Kidney (tissue), 14 donors: ENCODE measurements around the gene EHBP1L1. TPM values are rescaled to one million over a fixed set of nuclear protein-coding genes. Genes with fewer than 3 reads are reported as not detected.

Experiments
- DNase-seq, 5 donors: peaks; one replicate each; pipeline ENCODE4 v3.0.0-alpha.2; 2013 to 2020
- FAIRE-seq: peaks from 2 replicates; lab custom pipeline; 2012; peaks lifted over from hg19 to GRCh38; lab: Jason Lieb, UNC
- H3K27ac ChIP-seq, 2 donors: one replicate each; pipeline ENCODE4 v1.7.0; 2013; ENCODE audit warnings: low read depth in 2 of 2, low read length in 2 of 2, inconsistent platforms in 1 of 2
- H3K27me3 ChIP-seq: one replicate; pipeline ENCODE4 v1.7.1; 2013; ENCODE audit warnings: low read length, inconsistent platforms; ENCODE audit not compliant: control insufficient read depth, insufficient read depth
- H3K36me3 ChIP-seq, 3 donors: one replicate each; pipeline versions ENCODE4 v1.7.0 to v1.7.1; 2013; ENCODE audit warnings: low read length in 3 of 3, control low read depth in 1 of 3, inconsistent platforms in 1 of 3; ENCODE audit not compliant: insufficient read depth in 3 of 3, control insufficient read depth in 2 of 3
- H3K4me1 ChIP-seq, 3 donors: one replicate each; pipeline versions ENCODE4 v1.7.0 to v1.7.1; 2013; ENCODE audit warnings: low read length in 3 of 3, inconsistent platforms in 1 of 3, low read depth in 1 of 3; ENCODE audit not compliant: control insufficient read depth in 2 of 3, insufficient read depth in 2 of 3
- H3K4me3 ChIP-seq, 3 donors: one replicate each; pipeline versions ENCODE4 v1.7.0 to v1.8.1; 2013; ENCODE audit warnings: low read length in 3 of 3, control low read depth in 1 of 3, inconsistent platforms in 1 of 3
- H3K9ac ChIP-seq, 3 donors: one replicate each; pipeline versions ENCODE4 v1.7.0 to v1.7.1; 2013; ENCODE audit warnings: low read length in 3 of 3, control low read depth in 1 of 3, inconsistent platforms in 1 of 3
- H3K9me3 ChIP-seq, 3 donors: one replicate each; pipeline versions ENCODE4 v1.7.0 to v1.7.1; 2013; ENCODE audit warnings: low read length in 3 of 3, control low read depth in 1 of 3, inconsistent platforms in 1 of 3; ENCODE audit not compliant: control insufficient read depth in 2 of 3, insufficient read depth in 1 of 3
- intact Hi-C: fragments of 100-400 bp; cut with DNase I; formaldehyde crosslinking; loops from one replicate; pipeline ENCODE4 v1.11.1; 2022
- polyA plus RNA-seq: library from polyadenylated mRNA; stranded (reverse); fragments of 350-450 nt; fragmentation: Illumina TruSeq; extraction: RNeasy Lipid Tissue Mini Kit (QIAGEN cat#74804); gene quantifications from one replicate; pipeline ENCODE4 v1.2.3, GENCODE V29; 2014; ENCODE audit warnings: low read depth, low replicate concordance; ENCODE audit not compliant: insufficient read depth
- total RNA-seq: library from RNA; stranded (reverse); fragmentation: NEBNext Ultra II Directional; extraction: Animal tissue kit (Norgen Biotek cat#: 25700); gene quantifications from one replicate; pipeline ENCODE4 v1.2.1, GENCODE V29; 2021
- TF ChIP-seq, protein P1 (sequence below): IDR thresholded peaks from 3 replicates; pipeline ENCODE4 v1.5.1; 2012; ENCODE audit warnings: mild to moderate bottlenecking, moderate library complexity, borderline replicate concordance; ENCODE audit not compliant: insufficient read depth; ENCODE audit errors: extremely low read depth
- donor health status: control.
- donor health status: control.
- donor health status: control.
- donor health status: control.
- donor health status: control.
- donor health status: DM: yes; HTN: yes; CAD: no.
- donor health status: Normal renal cell carcinoma (clear cell type).

The EHBP1L1 gene
- total and polyA plus RNA-seq, 2 donors from 2014 or later = 20.5 to 95.4 TPM

- Histone ChIP-seq H3K9ac (no peak overlapping the region), H3K36me3 (peaks cover 2 to 12% (median 8%) of the 10 kb centered on the region in 3 donors), H3K27ac (no peak overlapping the region), H3K4me1 (peaks cover 0 to 13% (median 0%) of the 10 kb centered on the region in 3 donors), H3K27me3 (no peaks in the 10 kb centered on the region), H3K4me3 (no peak overlapping the region), H3K9me3 (no peaks in the 10 kb centered on the region)
- FAIRE-seq (no peak), DNase-seq (no peak)
- TF ChIP-seq, protein P1, sequence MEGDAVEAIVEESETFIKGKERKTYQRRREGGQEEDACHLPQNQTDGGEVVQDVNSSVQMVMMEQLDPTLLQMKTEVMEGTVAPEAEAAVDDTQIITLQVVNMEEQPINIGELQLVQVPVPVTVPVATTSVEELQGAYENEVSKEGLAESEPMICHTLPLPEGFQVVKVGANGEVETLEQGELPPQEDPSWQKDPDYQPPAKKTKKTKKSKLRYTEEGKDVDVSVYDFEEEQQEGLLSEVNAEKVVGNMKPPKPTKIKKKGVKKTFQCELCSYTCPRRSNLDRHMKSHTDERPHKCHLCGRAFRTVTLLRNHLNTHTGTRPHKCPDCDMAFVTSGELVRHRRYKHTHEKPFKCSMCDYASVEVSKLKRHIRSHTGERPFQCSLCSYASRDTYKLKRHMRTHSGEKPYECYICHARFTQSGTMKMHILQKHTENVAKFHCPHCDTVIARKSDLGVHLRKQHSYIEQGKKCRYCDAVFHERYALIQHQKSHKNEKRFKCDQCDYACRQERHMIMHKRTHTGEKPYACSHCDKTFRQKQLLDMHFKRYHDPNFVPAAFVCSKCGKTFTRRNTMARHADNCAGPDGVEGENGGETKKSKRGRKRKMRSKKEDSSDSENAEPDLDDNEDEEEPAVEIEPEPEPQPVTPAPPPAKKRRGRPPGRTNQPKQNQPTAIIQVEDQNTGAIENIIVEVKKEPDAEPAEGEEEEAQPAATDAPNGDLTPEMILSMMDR = no peak
- intact Hi-C loops = no loop called here
Observed at GRCh38 chr11:65618763-65619162, 42.9 kb downstream of the EHBP1L1 start.

DNA sequence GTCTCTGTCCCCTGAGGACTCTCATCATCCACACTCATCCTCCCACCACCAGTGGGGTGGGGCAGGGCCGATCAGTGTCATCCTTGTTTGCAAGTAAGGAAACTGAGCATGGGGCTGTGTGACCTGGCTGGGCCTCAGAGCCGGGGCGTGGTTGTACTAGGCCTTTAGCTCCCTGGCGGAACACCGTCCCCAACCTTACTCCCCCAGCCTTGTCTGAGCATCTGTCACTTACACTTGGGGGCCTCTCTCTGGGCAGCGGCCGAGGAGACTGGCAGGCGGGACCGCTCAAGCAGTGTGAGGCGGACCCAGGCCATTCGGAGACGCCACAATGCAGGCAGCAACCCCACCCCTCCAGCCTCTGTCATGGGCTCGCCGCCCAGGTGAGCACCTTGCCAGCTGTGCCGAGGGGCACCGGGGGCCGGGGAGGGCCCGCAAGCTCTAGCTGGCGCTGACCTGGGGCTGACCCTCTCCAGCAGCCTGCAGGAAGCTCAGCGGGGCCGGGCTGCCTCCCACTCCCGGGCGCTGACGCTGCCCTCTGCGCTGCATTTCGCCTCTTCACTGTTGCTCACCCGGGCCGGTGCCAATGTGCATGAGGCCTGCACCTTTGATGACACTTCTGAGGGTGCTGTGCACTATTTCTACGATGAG, 43.6 kb downstream of the EHBP1L1 start:
- Histone ChIP-seq H3K4me1 (peaks cover 0 to 13% (median 0%) of the 10 kb centered on the region in 3 donors), H3K36me3 (peaks cover 2 to 12% (median 8%) of the 10 kb centered on the region in 3 donors), H3K27ac (no peak overlapping the region), H3K27me3 (no peaks in the 10 kb centered on the region), H3K9me3 (no peaks in the 10 kb centered on the region), H3K4me3 (no peak overlapping the region), H3K9ac (no peak overlapping the region)
- intact Hi-C loops = no loop called here
- TF ChIP-seq, protein P1 = no peak
- DNase-seq (no peak), FAIRE-seq (no peak)

GRCh38 chr11:65620666-65621065, 44.8 kb downstream of the EHBP1L1 start:
- FAIRE-seq = no peak
- H3K27ac ChIP-seq = no peak overlapping the region
- H3K9me3 ChIP-seq = no peaks in the 10 kb centered on the region
- intact Hi-C loops = no loop called here
- no peak overlapping the region for H3K4me3 ChIP-seq
- peaks cover 2 to 12% (median 10%) of the 10 kb centered on the region in 3 donors for H3K36me3 ChIP-seq
- TF ChIP-seq, protein P1 = no peak
- no peak overlapping the region for H3K9ac ChIP-seq
- DNase-seq = no peak
- H3K27me3 ChIP-seq = no peaks in the 10 kb centered on the region
- H3K4me1 ChIP-seq = peaks cover 0 to 13% (median 0%) of the 10 kb centered on the region in 3 donors
